B cell (primary cell): ENCODE results near the gene TSKS. TPM values are rescaled to one million over a fixed set of nuclear protein-coding genes. Genes with fewer than 3 reads are reported as not detected.
A peak's percentile ranks its signal among the peaks of the same experiment; 100 is the strongest.

Experiments
- ATAC-seq: fragments of 200-7000 bp; cut with Tn5 transposase; one replicate; pipeline ENCODE4 v1.10.0; 2021; ENCODE audit warnings: low read depth, mild to moderate bottlenecking, moderate number of reproducible peaks, moderate library complexity
- CTCF ChIA-PET: fragments of 350-600 bp; sonication (Branson Sonifier 250); formaldehyde crosslinking; loops from one replicate; lab custom pipeline; 2021; ENCODE audit warnings: antibody characterized with exemption, inconsistent platforms; lab: Charles Lee
- POLR2A ChIA-PET: fragments of 350-600 bp; sonication (Branson Sonifier 250); formaldehyde crosslinking; loops from one replicate; lab custom pipeline; 2021; ENCODE audit warnings: antibody characterized with exemption; lab: Charles Lee
- DNase-seq: peaks from one replicate; pipeline ENCODE4 v3.0.0; 2013
- H2AFZ ChIP-seq: 2 replicates; pipeline ENCODE4 v1.6.1; 2012; ENCODE audit warnings: mild to moderate bottlenecking, low read depth, low read length; ENCODE audit not compliant: insufficient read depth, poor library complexity, severe bottlenecking
- H3K27ac ChIP-seq, 2 donors: 1 replicate in 1 of 2; 2 replicates in 1 of 2; pipeline ENCODE4 v1.5.1; 2012 to 2013; ENCODE audit warnings: low read length in 2 of 2, mild to moderate bottlenecking in 2 of 2, moderate library complexity in 1 of 2
- H3K27me3 ChIP-seq, 4 experiments: fragments of 200-600 bp in 1 of 4; sonication (generic) in 1 of 4; replicated peaks in 1 of 4; 1 replicate in 2 of 4; 2 replicates in 2 of 4; pipeline versions ENCODE4 v1.6.1 to v1.7.0; 2013 to 2016; ENCODE audit warnings: low read length in 3 of 4, mild to moderate bottlenecking in 2 of 4, mixed read lengths in 1 of 4, moderate library complexity in 1 of 4; ENCODE audit not compliant: insufficient read depth in 4 of 4, control insufficient read depth in 3 of 4; ENCODE audit errors: control extremely low read depth in 1 of 4
- H3K36me3 ChIP-seq, 2 experiments: replicated peaks in 1 of 2; 1 replicate in 1 of 2; 2 replicates in 1 of 2; pipeline versions ENCODE4 v1.6.1 to v1.7.1; 2013; ENCODE audit warnings: low read length in 1 of 2; ENCODE audit not compliant: insufficient read depth in 2 of 2, control insufficient read depth in 1 of 2; ENCODE audit errors: control extremely low read depth in 1 of 2, extremely low read depth in 1 of 2
- H3K4me1 ChIP-seq, 2 donors: fragments of 200-600 bp in 1 of 2; sonication (generic) in 1 of 2; 1 replicate in 1 of 2; 2 replicates in 1 of 2; pipeline versions ENCODE4 v1.5.1 to v1.6.1; 2013 to 2017; ENCODE audit warnings: low read length in 2 of 2; ENCODE audit not compliant: control insufficient read depth in 2 of 2, insufficient read depth in 2 of 2
- H3K4me2 ChIP-seq: replicated peaks from 2 replicates; pipeline ENCODE3; 2012; ENCODE audit warnings: mild to moderate bottlenecking, low read depth, low read length; ENCODE audit not compliant: poor library complexity, severe bottlenecking
- H3K4me3 ChIP-seq, 5 experiments: fragments of 200-600 bp in 1 of 5; sonication (generic) in 1 of 5; 1 replicate in 3 of 5; 2 replicates in 2 of 5; pipeline versions ENCODE4 v1.5.1 to v1.7.0; 2011 to 2016; ENCODE audit warnings: low read length in 4 of 5, mild to moderate bottlenecking in 4 of 5, low read depth in 2 of 5, control low read depth in 1 of 5, moderate library complexity in 1 of 5; ENCODE audit not compliant: insufficient read depth in 1 of 5; ENCODE audit errors: control extremely low read depth in 1 of 5, extremely low read depth in 1 of 5
- H3K79me2 ChIP-seq: fragments of 200-600 bp; sonication (generic); one replicate; pipeline ENCODE4 v1.6.0; 2016; ENCODE audit warnings: low read length; ENCODE audit not compliant: control insufficient read depth, insufficient read depth
- H3K9ac ChIP-seq: fragments of 200-600 bp; sonication (generic); 2 replicates; pipeline ENCODE4 v1.6.1; 2017; ENCODE audit warnings: mild to moderate bottlenecking, low read length, moderate library complexity
- H3K9me3 ChIP-seq, 3 donors: one replicate each; pipeline versions ENCODE4 v1.6.1 to v1.7.1; 2013; ENCODE audit warnings: low read length in 2 of 3; ENCODE audit not compliant: control insufficient read depth in 2 of 3, insufficient read depth in 1 of 3; ENCODE audit errors: control extremely low read depth in 1 of 3
- H4K20me1 ChIP-seq: 2 replicates; pipeline ENCODE4 v1.6.0; 2012; ENCODE audit warnings: mild to moderate bottlenecking, low read length; ENCODE audit not compliant: insufficient read depth, control insufficient read depth, poor library complexity, severe bottlenecking
- H3K27ac Mint-ChIP-seq: one replicate; pipeline ENCODE4 v1.8.0; 2021; ENCODE audit warnings: mixed read lengths
- H3K27me3 Mint-ChIP-seq: one replicate; pipeline ENCODE4 v1.8.0; 2021; ENCODE audit warnings: mixed read lengths
- H3K4me1 Mint-ChIP-seq: one replicate; pipeline ENCODE4 v1.8.0; 2021; ENCODE audit warnings: mixed read lengths
- H3K4me3 Mint-ChIP-seq: one replicate; pipeline ENCODE4 v1.8.0; 2021; ENCODE audit warnings: mixed read lengths
- H3K9me3 Mint-ChIP-seq: one replicate; pipeline ENCODE4 v1.8.0; 2022; ENCODE audit warnings: mixed read lengths; ENCODE audit not compliant: insufficient read depth
- EZH2 ChIP-seq: IDR thresholded peaks from 2 replicates; pipeline ENCODE4 v1.6.1; 2012; ENCODE audit warnings: borderline replicate concordance, low read depth, mild to moderate bottlenecking, moderate library complexity, low read length; ENCODE audit not compliant: insufficient read depth, poor library complexity, severe bottlenecking
- WGBS: methylation state at CpG from one replicate; pipeline ENCODE4 v1.1.5; 2013; ENCODE audit warnings: missing lambda C conversion rate; ENCODE audit not compliant: insufficient coverage; 5-methylcytosine and 5-hydroxymethylcytosine counted together
- intact Hi-C: fragments of 100-400 bp; cut with micrococcal nuclease; formaldehyde crosslinking; loops from one replicate; pipeline ENCODE4 v1.10.0; 2022
- polyA plus RNA-seq: library from polyadenylated mRNA; depleted of rRNA; stranded (reverse); fragments of >200 nt; gene quantifications from 2 replicates; pipeline ENCODE4 v1.2.3, GENCODE V29; 2012
- total RNA-seq, 2 donors: library from RNA; stranded (reverse); fragments of 120-200 nt in 1 of 2; gene quantifications; 1 replicate in 1 of 2; 2 replicates in 1 of 2; pipeline versions ENCODE4 v1.2.3 to v1.2.4, GENCODE V29; 2013 to 2022
- TF ChIP-seq, protein P1 (sequence below): fragments of 200-600 bp; IDR thresholded peaks from one replicate; pipeline ENCODE4 v1.8.0; 2022; ENCODE audit warnings: antibody characterized with exemption, mild to moderate bottlenecking

Gene TSKS
- total and polyA plus RNA-seq, 2 donors (not counting 1 experiment from before 2014, with no cell fraction given) = 0.15 to 0.18 TPM

DNA sequence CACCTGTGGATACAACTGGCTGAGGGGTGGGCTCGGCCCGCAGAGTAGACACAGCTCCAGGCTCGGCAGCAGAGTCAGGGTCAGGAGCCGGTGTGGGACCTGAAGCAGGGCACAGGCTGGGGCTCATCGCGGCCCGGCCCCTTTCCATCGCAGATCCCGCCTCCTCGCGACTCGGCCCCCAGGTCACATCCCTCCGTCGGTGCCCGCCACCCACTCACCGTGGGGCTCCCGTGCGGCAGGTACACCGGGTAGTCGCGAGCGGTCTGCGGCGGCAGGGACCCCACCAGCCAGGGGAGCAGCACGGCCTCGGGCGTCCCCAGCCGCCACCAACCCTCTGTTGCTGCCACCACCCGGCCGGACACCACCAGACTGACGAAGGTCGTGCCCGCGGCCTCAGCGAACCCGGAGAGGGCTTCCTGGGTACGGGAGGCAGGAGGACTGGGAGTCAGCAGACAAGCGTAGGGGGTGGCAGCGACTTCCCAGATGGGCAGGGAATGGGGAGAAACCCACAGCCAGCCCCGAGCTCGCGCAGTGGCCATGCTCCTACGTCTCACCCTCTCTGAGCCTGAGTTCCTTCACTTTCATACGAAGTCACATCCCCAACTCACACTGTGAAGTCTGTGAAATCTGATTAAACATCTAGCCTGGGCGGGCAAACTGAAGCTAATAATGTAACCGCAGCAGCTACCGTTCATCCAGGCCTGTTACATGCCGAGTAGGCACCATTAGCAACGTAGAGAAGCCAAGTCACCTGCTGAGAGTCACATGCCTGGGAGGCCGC lies 46.2 kb upstream of the TSKS start:
- peak; percentile 37 for ATAC-seq
- Mint-ChIP-seq H3K4me3 (peak overlapping the region; percentile 96), H3K27me3 (no peaks in the 10 kb centered on the region), H3K9me3 (no peaks in the 10 kb centered on the region), H3K27ac (peak overlapping the region; percentile 92), H3K4me1 (peaks cover 53% of the 10 kb centered on the region)
- H3K36me3 ChIP-seq = peaks cover 0 to 7% of the 10 kb centered on the region in 2 experiments
- TF ChIP-seq, protein P1, sequence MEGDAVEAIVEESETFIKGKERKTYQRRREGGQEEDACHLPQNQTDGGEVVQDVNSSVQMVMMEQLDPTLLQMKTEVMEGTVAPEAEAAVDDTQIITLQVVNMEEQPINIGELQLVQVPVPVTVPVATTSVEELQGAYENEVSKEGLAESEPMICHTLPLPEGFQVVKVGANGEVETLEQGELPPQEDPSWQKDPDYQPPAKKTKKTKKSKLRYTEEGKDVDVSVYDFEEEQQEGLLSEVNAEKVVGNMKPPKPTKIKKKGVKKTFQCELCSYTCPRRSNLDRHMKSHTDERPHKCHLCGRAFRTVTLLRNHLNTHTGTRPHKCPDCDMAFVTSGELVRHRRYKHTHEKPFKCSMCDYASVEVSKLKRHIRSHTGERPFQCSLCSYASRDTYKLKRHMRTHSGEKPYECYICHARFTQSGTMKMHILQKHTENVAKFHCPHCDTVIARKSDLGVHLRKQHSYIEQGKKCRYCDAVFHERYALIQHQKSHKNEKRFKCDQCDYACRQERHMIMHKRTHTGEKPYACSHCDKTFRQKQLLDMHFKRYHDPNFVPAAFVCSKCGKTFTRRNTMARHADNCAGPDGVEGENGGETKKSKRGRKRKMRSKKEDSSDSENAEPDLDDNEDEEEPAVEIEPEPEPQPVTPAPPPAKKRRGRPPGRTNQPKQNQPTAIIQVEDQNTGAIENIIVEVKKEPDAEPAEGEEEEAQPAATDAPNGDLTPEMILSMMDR = no peak
- intact Hi-C loops = loop anchor here (5.0 kb wide), 1 partner anchor 682 kb away; no protein-coding TSS in a partner anchor
- no peaks in the 10 kb centered on the region for H3K27me3 ChIP-seq
- H3K79me2 ChIP-seq = peaks cover 3% of the 10 kb centered on the region
- peak overlapping the region; percentile 80 for H3K4me2 ChIP-seq
- WGBS = 13% methylated on average over 43 of the region's 50 CpGs
- H3K9ac ChIP-seq = peak overlapping the region; percentile 83
- H3K9me3 ChIP-seq = no peaks in the 10 kb centered on the region
- ChIA-PET CTCF (interaction anchor here (0.8 to 0.9 kb wide), 2 partner anchors 43 to 122 kb away, joined by 3 read pairs; no protein-coding TSS in a partner anchor), POLR2A (interaction anchor here (0.6 to 1.6 kb wide), 5 partner anchors 24 to 121 kb away, joined by 3 to 10 read pairs (median 5); partner anchors contain the start of genes AKT1S1 and TBC1D17)
- no peak for DNase-seq
- H4K20me1 ChIP-seq = no peaks in the 10 kb centered on the region
- peaks cover 30 to 51% of the 10 kb centered on the region in 2 donors for H3K4me1 ChIP-seq
- H3K4me3 ChIP-seq = peak overlapping the region; percentile 39 to 87 (median 79)
- H3K27ac ChIP-seq = peak overlapping the region; percentile 63 to 66
- H2AFZ ChIP-seq = peak overlapping the region; percentile 85

DNA sequence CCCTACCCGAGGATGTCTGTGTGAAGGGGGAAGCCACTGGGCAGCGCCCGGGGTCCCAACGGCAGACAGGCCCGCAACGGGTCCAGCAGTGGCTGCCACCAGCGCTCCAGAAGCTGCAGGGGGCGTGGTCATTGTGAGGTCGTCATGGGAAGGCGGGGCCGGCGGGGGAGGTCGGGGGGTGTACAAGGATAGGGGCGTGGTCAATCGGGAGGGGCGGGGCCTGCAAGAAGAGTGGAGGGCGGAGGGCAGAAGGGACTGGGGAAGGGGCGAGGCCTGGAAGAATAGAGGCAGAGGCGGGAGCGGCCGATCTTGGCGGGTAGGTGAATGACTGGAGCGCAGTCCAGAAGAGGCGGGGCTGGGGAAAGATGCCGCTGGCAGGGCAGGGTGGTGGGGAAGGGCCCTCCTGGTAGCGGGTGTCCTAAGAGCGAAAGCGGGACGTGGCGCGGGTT lies 45.6 kb upstream of the TSKS start:
- H3K9ac ChIP-seq = peak overlapping the region; percentile 83
- no peaks in the 10 kb centered on the region for H4K20me1 ChIP-seq
- peak; percentile 56 for ATAC-seq
- Mint-ChIP-seq H3K9me3 (no peaks in the 10 kb centered on the region), H3K27me3 (no peaks in the 10 kb centered on the region), H3K4me3 (peak overlapping the region; percentile 96), H3K27ac (peak overlapping the region; percentile 92), H3K4me1 (peaks cover 49% of the 10 kb centered on the region)
- peaks cover 3% of the 10 kb centered on the region for H3K79me2 ChIP-seq
- 7% methylated on average over 30 of the region's 31 CpGs for WGBS
- intact Hi-C loops = loop anchor here (1.0 to 5.0 kb wide), 3 partner anchors 9 to 681 kb away; no protein-coding TSS in a partner anchor
- H3K27ac ChIP-seq = peak overlapping the region; percentile 63 to 66
- peaks cover 0 to 7% of the 10 kb centered on the region in 2 experiments for H3K36me3 ChIP-seq
- DNase-seq = peak; percentile 92
- H2AFZ ChIP-seq = peak overlapping the region; percentile 85
- H3K27me3 ChIP-seq = no peaks in the 10 kb centered on the region
- peaks cover 30 to 46% of the 10 kb centered on the region in 2 donors for H3K4me1 ChIP-seq
- peak overlapping the region; percentile 28 to 87 (median 79) for H3K4me3 ChIP-seq
- POLR2A ChIA-PET = interaction anchor here (0.6 to 1.6 kb wide), 6 partner anchors 24 to 273 kb away, joined by 3 to 8 read pairs (median 4); partner anchors contain the start of genes AKT1S1 and TBC1D17
- no peak for TF ChIP-seq EZH2
- TF ChIP-seq, protein P1 = no peak
- H3K9me3 ChIP-seq = no peaks in the 10 kb centered on the region
- H3K4me2 ChIP-seq = peak overlapping the region; percentile 80
- CTCF ChIA-PET = no interaction called here
